Measurements from ENCODE around the gene NRROS. TPM values are rescaled to one million over a fixed set of nuclear protein-coding genes. Genes with fewer than 3 reads are reported as not detected.
A peak's percentile ranks its signal among the peaks of the same experiment; 100 is the strongest.
"Not testable (repeated sequence)": the region's sequence is repeated elsewhere in the genome, so short reads cannot be mapped to it uniquely, and the experiment has no call there.

The NRROS gene
- total RNA-seq, 1 donor from 2014 or later = 0.42 TPM

GRCh38 chr3:196636369-196637349, 2.8 kb upstream of the NRROS start:
- Mint-ChIP-seq H3K27me3 (ENCODE audit: unreplicated experiment) (peaks cover 7% of the 10 kb centered on the region), H3K27ac (ENCODE audit: unreplicated experiment) (no peak overlapping the region), H3K4me1 (ENCODE audit: low read depth, unreplicated experiment) (peaks cover 11% of the 10 kb centered on the region), H3K36me3 (ENCODE audit: unreplicated experiment) (no peaks in the 10 kb centered on the region), H3K9me3 (ENCODE audit: unreplicated experiment) (peaks cover 2% of the 10 kb centered on the region), H3K4me3 (ENCODE audit: unreplicated experiment) (no peak overlapping the region)
- no peak for TF ChIP-seq CTCF (IDR thresholded peaks at IDR 0.05; ENCODE audit: partially characterized antibody, unreplicated experiment)
- no peak for DNase-seq

- not testable (repeated sequence) for DNase-seq; H3K27me3 Mint-ChIP-seq (ENCODE audit: unreplicated experiment); H3K27ac Mint-ChIP-seq (ENCODE audit: unreplicated experiment); H3K36me3 Mint-ChIP-seq (ENCODE audit: unreplicated experiment); H3K4me3 Mint-ChIP-seq (ENCODE audit: unreplicated experiment); H3K9me3 Mint-ChIP-seq (ENCODE audit: unreplicated experiment)
- H3K4me1 Mint-ChIP-seq (ENCODE audit: low read depth, unreplicated experiment) = peaks cover 13% of the 10 kb centered on the region
Observed at GRCh38 chr3:196637941-196638340, 1.6 kb upstream of the NRROS start.

- Mint-ChIP-seq H3K4me1 (ENCODE audit: low read depth, unreplicated experiment) (peaks cover 10% of the 10 kb centered on the region), H3K4me3 (ENCODE audit: unreplicated experiment) (peak overlapping the region; percentile 70), H3K36me3 (ENCODE audit: unreplicated experiment) (no peaks in the 10 kb centered on the region), H3K27ac (ENCODE audit: unreplicated experiment) (peak overlapping the region; percentile 46), H3K27me3 (ENCODE audit: unreplicated experiment) (peaks cover 2% of the 10 kb centered on the region), H3K9me3 (ENCODE audit: unreplicated experiment) (no peaks in the 10 kb centered on the region)
- DNase-seq = no peak
- TF ChIP-seq CTCF (IDR thresholded peaks at IDR 0.05; ENCODE audit: partially characterized antibody, unreplicated experiment) = no peak
Observed at GRCh38 chr3:196638861-196639482, 522 bp upstream of the NRROS start.

- Mint-ChIP-seq H3K27me3 (ENCODE audit: unreplicated experiment) (peaks cover 7% of the 10 kb centered on the region), H3K4me3 (ENCODE audit: unreplicated experiment) (no peak overlapping the region), H3K36me3 (ENCODE audit: unreplicated experiment) (no peaks in the 10 kb centered on the region), H3K27ac (ENCODE audit: unreplicated experiment) (no peak overlapping the region), H3K9me3 (ENCODE audit: unreplicated experiment) (no peaks in the 10 kb centered on the region), H3K4me1 (ENCODE audit: low read depth, unreplicated experiment) (peaks cover 10% of the 10 kb centered on the region)
- DNase-seq = no peak
- no peak for TF ChIP-seq CTCF (IDR thresholded peaks at IDR 0.05; ENCODE audit: partially characterized antibody, unreplicated experiment)
Observed at GRCh38 chr3:196640297-196641018, 964 bp downstream of the NRROS start.

- Mint-ChIP-seq H3K27ac (ENCODE audit: unreplicated experiment) (no peak overlapping the region), H3K36me3 (ENCODE audit: unreplicated experiment) (no peaks in the 10 kb centered on the region), H3K27me3 (ENCODE audit: unreplicated experiment) (peaks cover 8% of the 10 kb centered on the region), H3K9me3 (ENCODE audit: unreplicated experiment) (no peaks in the 10 kb centered on the region), H3K4me3 (ENCODE audit: unreplicated experiment) (no peak overlapping the region), H3K4me1 (ENCODE audit: low read depth, unreplicated experiment) (peaks cover 10% of the 10 kb centered on the region)
- TF ChIP-seq CTCF (IDR thresholded peaks at IDR 0.05; ENCODE audit: partially characterized antibody, unreplicated experiment) = no peak
- no peak for DNase-seq
Observed at GRCh38 chr3:196641333-196642054, 2.0 kb downstream of the NRROS start.

Measured in glutamatergic neuron (in vitro differentiated cells).